Effector CD8-positive, alpha-beta T cell (primary cell): ENCODE results near the gene GALNT1.

ENCODE experiments used
- DNase-seq: peaks from one replicate; lab custom pipeline; 2025; lab: John Stamatoyannopoulos, UW

Gene GALNT1

DNA sequence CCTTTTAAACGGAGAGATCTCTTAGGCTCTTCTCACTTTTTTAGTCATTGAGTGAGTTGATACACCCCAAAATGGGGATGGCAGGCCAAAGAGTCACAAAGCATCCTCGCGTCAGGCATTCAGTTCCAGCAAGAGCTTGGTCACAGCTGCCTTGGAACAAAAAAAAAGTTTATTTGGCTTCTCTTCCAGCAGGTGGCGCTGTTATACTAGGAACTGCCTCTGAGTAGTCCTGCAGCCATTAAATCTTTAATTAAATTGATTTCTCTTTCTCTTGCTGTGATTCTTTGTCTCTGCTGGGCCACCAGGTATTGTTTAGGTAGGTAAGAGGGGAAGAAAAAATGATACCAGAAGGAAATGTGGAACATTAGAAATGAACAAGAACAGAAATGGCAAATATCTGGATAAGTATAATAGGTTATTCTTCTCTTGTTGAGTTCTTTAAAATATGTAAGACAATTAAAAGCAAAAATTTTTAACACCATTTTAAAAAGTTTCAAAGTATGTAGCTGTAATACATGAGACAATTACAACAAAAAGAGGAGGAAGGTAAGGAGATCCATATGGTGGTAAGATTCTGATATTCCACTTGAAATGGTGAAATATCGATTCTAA, 175.1 kb downstream of the GALNT1 start:
- peak; percentile 23 for DNase-seq
